GM18502 (cell line): ENCODE measurements around the gene SLC38A10.
"Not testable (repeated sequence)": the region's sequence is repeated elsewhere in the genome, so short reads cannot be mapped to it uniquely, and the experiment has no call there.

Source experiments
- ATAC-seq: cut with Tn5 transposase; IDR thresholded peaks from one replicate; pipeline ENCODE4 v1.9.1; 2021; ENCODE audit warnings: mild to moderate bottlenecking; ENCODE audit not compliant: unreplicated experiment, poor library complexity

SLC38A10 gene

GRCh38 chr17:81314398-81315081 lies 19.4 kb upstream of the SLC38A10 start:
- ATAC-seq = no peak

GRCh38 chr17:81313776-81314397 lies 18.8 kb upstream of the SLC38A10 start:
- ATAC-seq = no peak

GRCh38 chr17:81312624-81313325 lies 17.7 kb upstream of the SLC38A10 start:
- ATAC-seq = no peak

GRCh38 chr17:81311946-81312345 lies 16.8 kb upstream of the SLC38A10 start:
- no peak for ATAC-seq

- no peak for ATAC-seq
Measured at GRCh38 chr17:81310949-81311550, 15.9 kb upstream of the SLC38A10 start.

GRCh38 chr17:81309859-81310839 lies 15.0 kb upstream of the SLC38A10 start:
- no peak for ATAC-seq

- no peak for ATAC-seq
Measured at GRCh38 chr17:81309140-81309858, 14.2 kb upstream of the SLC38A10 start.

- not testable (repeated sequence) for ATAC-seq
Measured at GRCh38 chr17:81308784-81309139, 13.7 kb upstream of the SLC38A10 start.

GRCh38 chr17:81307636-81308560 lies 12.8 kb upstream of the SLC38A10 start:
- ATAC-seq = no peak

- ATAC-seq = no peak
Measured at GRCh38 chr17:81306898-81307510, 11.9 kb upstream of the SLC38A10 start.

- ATAC-seq = no peak
Measured at GRCh38 chr17:81306491-81306890, 11.4 kb upstream of the SLC38A10 start.

GRCh38 chr17:81305051-81305630 lies 10.0 kb upstream of the SLC38A10 start:
- ATAC-seq = no peak

- no peak for ATAC-seq
Measured at GRCh38 chr17:81304196-81305015, 9.3 kb upstream of the SLC38A10 start.

GRCh38 chr17:81303385-81303784 lies 8.3 kb upstream of the SLC38A10 start:
- no peak for ATAC-seq

- ATAC-seq = no peak
Measured at GRCh38 chr17:81302861-81303333, 7.8 kb upstream of the SLC38A10 start.

- ATAC-seq = no peak
Measured at GRCh38 chr17:81302324-81302723, 7.2 kb upstream of the SLC38A10 start.
